Measurements from ENCODE around the gene CBR1. TPM values are rescaled to one million over a fixed set of nuclear protein-coding genes. Genes with fewer than 3 reads are reported as not detected.

CBR1 gene
- total RNA-seq, 1 experiment from 2014 or later = 129 TPM

DNA sequence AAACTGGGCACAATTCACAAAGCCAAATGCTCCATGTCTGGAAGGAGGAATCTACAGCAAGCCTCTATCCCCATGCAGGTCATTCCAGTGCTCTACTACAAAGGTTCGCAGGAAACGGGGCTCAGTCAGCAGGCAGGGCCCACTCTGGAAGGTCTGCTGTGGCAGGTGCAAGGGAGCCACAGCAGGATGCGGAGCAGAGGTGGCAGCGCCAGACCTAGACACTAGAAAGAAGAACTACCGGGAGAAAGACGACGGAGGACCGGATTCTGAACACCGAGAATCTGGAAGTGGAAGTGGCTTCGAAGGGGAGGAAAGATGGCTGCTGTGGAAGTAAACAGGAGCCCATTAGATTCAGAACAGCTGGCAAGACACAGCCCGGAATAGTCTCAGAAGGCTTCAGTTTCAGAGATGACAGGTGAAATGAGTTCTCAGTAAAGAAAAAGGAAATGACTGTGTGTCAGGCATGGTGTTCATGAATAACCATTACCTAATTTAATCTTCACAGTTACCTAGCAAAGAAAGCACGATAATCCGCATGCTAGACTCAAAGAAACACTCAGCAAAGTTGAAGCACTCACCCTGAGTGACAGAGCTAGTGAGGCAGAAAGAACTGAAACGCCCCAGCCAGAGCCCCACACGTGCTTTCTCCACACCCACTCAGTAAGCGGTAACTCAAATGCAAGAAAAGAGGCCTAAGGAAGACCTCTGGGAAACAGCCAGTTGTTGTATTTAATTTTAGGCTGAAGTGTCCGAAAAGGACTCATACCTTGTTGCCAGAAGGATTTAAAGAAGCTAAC lies 30.9 kb upstream of the CBR1 start:
- no peak for DNase-seq
- H3K4me3 ChIP-seq (ENCODE audit: insufficient read depth, low read depth, low read length) = no peak overlapping the region
- H3K27me3 ChIP-seq (ENCODE audit: control insufficient read depth, insufficient read depth, low read length) = no peaks in the 10 kb centered on the region
- peaks cover 31% of the 10 kb centered on the region for H3K36me3 ChIP-seq (replicated peaks; ENCODE audit: control insufficient read depth, insufficient read depth, low read length)

DNA sequence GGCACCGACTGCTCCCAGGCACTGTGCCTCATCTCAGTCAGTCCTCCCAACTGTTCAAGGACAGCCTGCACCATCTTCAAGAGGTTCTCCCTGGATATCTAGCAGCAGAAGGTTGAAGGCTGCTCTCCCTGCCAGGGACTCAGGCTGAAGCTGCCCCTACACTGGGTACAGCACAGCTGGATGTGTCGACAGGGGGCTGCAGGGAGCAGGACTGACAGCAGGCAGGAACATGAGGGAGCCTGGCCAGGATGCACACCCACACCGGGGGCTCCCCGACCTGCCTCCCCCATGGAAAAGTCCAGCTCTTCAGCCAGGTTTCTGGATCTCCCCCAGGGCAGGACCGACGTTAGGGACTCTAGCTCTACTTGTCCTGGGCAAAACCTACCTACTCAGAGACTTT lies 30.0 kb upstream of the CBR1 start:
- Histone ChIP-seq H3K36me3 (replicated peaks; ENCODE audit: control insufficient read depth, insufficient read depth, low read length) (peaks cover 39% of the 10 kb centered on the region), H3K27me3 (ENCODE audit: control insufficient read depth, insufficient read depth, low read length) (no peaks in the 10 kb centered on the region), H3K4me3 (ENCODE audit: insufficient read depth, low read depth, low read length) (no peak overlapping the region)
- no peak for DNase-seq

DNA sequence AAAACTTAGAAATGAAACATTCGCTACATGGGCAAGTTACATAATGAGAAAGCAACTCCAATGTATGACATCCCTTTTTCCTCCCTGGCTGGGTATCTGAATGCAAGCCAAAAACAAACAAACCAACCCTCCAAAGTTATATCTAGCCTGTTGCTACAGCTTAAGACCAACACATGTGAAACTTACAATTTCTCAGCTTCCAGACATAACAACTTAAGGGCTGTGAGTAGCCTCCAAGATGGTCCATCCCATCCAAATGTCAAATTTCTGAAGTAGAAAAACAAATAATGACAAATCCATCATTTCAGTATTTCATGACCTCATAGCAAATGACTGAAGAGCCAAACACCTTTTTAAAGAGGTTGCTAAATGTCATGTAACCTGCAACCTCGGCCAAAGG lies 29.4 kb upstream of the CBR1 start:
- Histone ChIP-seq H3K4me3 (ENCODE audit: insufficient read depth, low read depth, low read length) (no peak overlapping the region), H3K27me3 (ENCODE audit: control insufficient read depth, insufficient read depth, low read length) (no peaks in the 10 kb centered on the region), H3K36me3 (replicated peaks; ENCODE audit: control insufficient read depth, insufficient read depth, low read length) (peaks cover 44% of the 10 kb centered on the region)
- DNase-seq = no peak

DNA sequence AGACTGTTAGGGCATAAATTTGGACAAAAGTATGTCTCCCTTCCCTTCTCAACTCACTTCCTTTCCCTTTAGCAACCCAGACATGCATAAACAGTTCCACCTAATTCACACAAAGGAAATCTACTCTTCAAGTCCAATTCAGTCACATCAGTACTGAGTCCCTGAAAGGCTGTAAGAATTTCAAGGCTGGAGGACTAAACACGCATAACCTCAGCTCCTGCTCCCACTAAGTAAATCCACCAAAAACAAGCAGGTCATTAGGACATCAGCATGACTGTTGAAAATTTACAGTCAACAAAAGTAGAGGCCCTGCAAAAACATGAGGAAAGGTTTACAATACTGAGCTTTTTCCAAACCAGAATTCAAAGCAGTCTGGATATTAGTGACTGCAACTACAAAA lies 27.9 kb upstream of the CBR1 start:
- H3K4me3 ChIP-seq (ENCODE audit: insufficient read depth, low read depth, low read length) = no peak overlapping the region
- DNase-seq = no peak
- H3K27me3 ChIP-seq (ENCODE audit: control insufficient read depth, insufficient read depth, low read length) = no peaks in the 10 kb centered on the region
- H3K36me3 ChIP-seq (replicated peaks; ENCODE audit: control insufficient read depth, insufficient read depth, low read length) = peaks cover 44% of the 10 kb centered on the region

DNA sequence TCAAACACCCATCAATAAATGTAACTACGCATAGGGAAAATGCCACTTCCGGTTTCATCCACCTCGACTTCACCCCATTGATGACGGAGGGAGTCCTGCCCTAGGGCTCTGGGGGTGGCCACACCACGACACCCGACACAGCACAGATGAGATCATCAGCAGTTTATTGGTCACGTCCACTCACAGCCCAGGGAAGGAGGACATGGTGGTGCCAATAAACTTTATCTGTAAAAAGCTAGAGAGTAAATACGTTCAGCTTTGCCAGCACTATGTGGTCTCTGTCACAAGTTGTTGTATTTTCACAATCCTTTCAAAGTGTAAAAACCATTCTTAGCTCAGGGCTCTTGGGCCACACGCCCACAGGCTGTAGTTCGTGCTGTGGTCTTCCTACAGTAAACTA lies 25.8 kb upstream of the CBR1 start:
- peaks cover 41% of the 10 kb centered on the region for H3K36me3 ChIP-seq (replicated peaks; ENCODE audit: control insufficient read depth, insufficient read depth, low read length)
- no peak for DNase-seq
- H3K4me3 ChIP-seq (ENCODE audit: insufficient read depth, low read depth, low read length) = no peak overlapping the region
- H3K27me3 ChIP-seq (ENCODE audit: control insufficient read depth, insufficient read depth, low read length) = no peaks in the 10 kb centered on the region

DNA sequence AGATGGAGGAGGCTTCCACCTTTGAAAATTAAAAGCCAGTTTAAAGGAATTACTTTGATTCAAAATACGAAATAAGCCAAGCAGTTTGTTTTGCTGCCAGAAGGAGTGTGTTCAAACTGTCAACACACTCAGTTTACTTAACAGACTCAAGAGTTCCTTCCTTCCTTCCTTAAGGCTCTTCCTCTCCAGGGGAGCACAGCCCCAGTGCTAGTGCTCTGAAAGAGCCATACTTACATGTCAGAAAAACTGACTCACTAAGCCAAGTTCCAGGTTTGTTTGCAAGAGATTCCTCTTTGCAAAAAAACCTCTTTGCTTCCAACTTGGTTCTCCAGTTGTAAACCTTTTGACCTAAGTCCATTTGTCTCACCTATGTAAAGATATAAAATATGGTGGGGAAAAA lies 23.8 kb upstream of the CBR1 start:
- peaks cover 43% of the 10 kb centered on the region for H3K36me3 ChIP-seq (replicated peaks; ENCODE audit: control insufficient read depth, insufficient read depth, low read length)
- no peak for DNase-seq
- no peak overlapping the region for H3K4me3 ChIP-seq (ENCODE audit: insufficient read depth, low read depth, low read length)
- H3K27me3 ChIP-seq (ENCODE audit: control insufficient read depth, insufficient read depth, low read length) = no peaks in the 10 kb centered on the region

DNA sequence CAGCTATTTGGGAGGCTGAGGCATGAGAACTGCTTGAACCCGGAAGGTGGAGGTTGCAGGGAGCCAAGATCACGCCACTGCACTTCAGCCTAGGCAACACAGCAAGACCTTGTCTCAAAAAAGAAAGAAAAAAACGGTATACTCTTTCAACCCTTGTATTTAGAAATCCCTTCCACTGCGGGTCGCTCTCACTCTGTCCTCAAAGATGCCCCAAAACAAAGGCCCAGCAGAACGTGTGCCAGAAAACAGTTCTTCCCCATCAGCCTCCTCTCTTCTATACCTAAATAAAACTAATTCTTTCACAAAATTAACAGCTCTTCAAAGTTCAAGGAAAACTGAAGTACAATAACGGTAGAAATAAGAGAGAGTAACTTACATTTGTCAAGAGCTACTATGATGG lies 22.7 kb upstream of the CBR1 start:
- Histone ChIP-seq H3K27me3 (ENCODE audit: control insufficient read depth, insufficient read depth, low read length) (no peaks in the 10 kb centered on the region), H3K4me3 (ENCODE audit: insufficient read depth, low read depth, low read length) (no peak overlapping the region), H3K36me3 (replicated peaks; ENCODE audit: control insufficient read depth, insufficient read depth, low read length) (peaks cover 40% of the 10 kb centered on the region)
- DNase-seq = no peak

DNA sequence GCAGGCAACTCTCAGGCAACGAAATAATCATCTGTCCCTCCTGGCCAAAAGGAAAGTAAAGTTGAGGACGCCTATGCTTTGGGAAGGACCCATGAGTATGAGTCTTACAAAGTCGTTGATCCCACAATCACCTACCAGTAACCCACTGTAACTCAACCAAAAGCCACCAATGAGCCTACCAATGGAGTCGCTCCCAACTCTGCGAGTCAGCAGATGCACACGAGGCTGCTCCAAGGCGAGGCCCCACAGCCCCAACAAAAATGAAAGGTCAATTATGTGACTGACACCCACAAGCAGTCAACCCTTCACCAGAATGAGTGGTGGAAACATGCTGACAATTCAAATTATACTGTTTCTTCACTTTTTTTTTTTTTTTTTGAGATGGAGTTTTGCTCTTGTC lies 21.5 kb upstream of the CBR1 start:
- Histone ChIP-seq H3K27me3 (ENCODE audit: control insufficient read depth, insufficient read depth, low read length) (no peaks in the 10 kb centered on the region), H3K36me3 (replicated peaks; ENCODE audit: control insufficient read depth, insufficient read depth, low read length) (peaks cover 45% of the 10 kb centered on the region), H3K4me3 (ENCODE audit: insufficient read depth, low read depth, low read length) (no peak overlapping the region)
- no peak for DNase-seq

DNA sequence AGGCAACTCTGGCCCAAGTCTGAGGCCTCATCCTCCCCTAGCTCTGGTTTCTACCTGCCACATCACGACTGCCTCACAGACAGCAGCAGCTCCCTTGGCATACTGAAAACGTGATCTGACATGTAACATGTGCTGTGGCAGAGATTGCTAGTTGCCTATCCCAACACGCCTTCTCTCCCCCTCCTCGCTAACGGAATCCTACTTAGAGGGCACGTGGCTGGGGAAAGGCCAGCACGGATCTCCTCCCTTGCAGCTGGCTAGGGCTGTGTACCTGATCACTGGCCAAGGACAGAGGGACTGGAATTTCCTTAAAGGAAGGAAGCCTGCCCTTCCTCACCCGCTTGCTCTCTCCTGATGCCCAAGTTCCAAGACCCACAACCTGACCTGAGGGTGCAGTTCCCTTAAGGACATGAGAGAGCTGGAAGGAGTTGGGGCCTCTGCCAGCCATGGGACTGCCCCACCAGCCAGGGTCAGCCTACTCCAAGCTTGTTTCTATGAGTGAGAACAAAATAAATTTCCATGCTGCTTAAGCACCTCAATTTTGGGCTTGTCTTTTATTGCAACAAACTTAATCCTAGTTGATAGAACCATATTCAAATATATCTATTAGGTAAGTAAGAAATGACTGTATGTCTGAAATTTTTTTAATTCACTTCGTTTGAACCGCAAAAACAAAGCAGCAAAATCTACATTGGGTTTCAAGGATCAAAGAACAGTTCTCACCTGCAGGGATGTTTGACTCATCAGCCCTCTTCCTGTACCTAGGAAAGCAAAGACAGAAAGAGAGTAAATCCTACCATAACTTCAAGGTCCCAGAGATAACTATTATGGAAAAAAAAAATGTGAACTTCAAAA lies 16.7 kb upstream of the CBR1 start:
- DNase-seq = no peak
- Histone ChIP-seq H3K27me3 (ENCODE audit: control insufficient read depth, insufficient read depth, low read length) (no peaks in the 10 kb centered on the region), H3K4me3 (ENCODE audit: insufficient read depth, low read depth, low read length) (no peak overlapping the region), H3K36me3 (replicated peaks; ENCODE audit: control insufficient read depth, insufficient read depth, low read length) (peaks cover 51% of the 10 kb centered on the region)

DNA sequence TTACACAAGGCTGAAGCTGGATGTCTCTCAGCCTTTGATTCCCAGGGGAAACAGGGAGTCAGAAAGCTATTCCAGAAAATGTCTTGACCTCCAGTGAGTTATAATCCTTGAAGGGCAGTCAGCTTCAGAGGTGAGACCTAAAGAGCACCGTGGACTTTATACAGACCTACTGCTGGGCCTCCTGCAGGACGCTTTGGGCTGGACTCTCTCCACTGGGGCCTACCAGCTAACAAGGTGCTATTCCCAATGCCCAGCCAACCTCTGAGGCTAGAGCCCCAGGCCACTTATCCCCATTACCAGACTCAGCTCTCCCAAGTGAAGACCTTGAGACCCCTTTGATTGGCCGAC lies 16.1 kb upstream of the CBR1 start:
- DNase-seq = no peak
- Histone ChIP-seq H3K36me3 (replicated peaks; ENCODE audit: control insufficient read depth, insufficient read depth, low read length) (peaks cover 48% of the 10 kb centered on the region), H3K27me3 (ENCODE audit: control insufficient read depth, insufficient read depth, low read length) (no peaks in the 10 kb centered on the region), H3K4me3 (ENCODE audit: insufficient read depth, low read depth, low read length) (no peak overlapping the region)

DNA sequence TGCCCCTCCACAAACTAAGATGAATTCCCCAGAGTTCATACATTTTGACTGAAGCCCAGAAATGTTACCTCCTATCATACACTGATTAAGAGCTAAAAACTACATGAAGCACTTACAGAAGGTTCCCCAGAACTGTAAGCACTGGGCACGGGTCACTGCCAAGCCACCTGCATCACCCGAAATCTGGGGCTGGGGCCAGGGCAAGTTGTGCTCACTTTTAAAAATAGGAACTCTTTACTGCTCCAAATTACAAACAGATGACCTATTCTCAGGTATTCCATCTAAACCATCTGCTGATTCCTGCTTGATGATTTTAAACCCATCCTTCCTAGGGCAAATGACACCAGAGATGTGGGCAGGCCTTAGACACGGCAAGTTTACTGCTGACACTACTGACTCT lies 14.3 kb upstream of the CBR1 start:
- no peak overlapping the region for H3K4me3 ChIP-seq (ENCODE audit: insufficient read depth, low read depth, low read length)
- no peak for DNase-seq
- H3K27me3 ChIP-seq (ENCODE audit: control insufficient read depth, insufficient read depth, low read length) = no peaks in the 10 kb centered on the region
- H3K36me3 ChIP-seq (replicated peaks; ENCODE audit: control insufficient read depth, insufficient read depth, low read length) = peaks cover 45% of the 10 kb centered on the region

DNA sequence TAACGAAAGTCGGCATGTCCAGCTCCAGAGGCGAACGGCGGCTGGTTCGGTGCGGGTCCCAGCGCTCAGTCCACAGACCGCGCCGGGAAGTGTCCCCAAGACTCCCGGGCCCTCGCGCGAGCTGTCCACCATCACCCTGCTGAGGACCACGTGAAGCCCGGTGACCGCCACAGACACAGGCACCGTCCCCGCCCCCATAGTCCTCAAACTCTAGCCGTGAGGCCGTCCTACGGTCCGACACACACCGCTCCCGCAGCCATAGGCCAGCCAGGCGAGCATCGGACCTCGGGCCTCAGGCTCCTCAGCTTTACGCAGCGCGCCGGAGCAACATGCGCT lies 10.0 kb upstream of the CBR1 start:
- H3K36me3 ChIP-seq (replicated peaks; ENCODE audit: control insufficient read depth, insufficient read depth, low read length) = peaks cover 22% of the 10 kb centered on the region
- peak overlapping the region; percentile 93 for H3K4me3 ChIP-seq (ENCODE audit: insufficient read depth, low read depth, low read length)
- no peak for DNase-seq
- H3K27me3 ChIP-seq (ENCODE audit: control insufficient read depth, insufficient read depth, low read length) = no peaks in the 10 kb centered on the region

DNA sequence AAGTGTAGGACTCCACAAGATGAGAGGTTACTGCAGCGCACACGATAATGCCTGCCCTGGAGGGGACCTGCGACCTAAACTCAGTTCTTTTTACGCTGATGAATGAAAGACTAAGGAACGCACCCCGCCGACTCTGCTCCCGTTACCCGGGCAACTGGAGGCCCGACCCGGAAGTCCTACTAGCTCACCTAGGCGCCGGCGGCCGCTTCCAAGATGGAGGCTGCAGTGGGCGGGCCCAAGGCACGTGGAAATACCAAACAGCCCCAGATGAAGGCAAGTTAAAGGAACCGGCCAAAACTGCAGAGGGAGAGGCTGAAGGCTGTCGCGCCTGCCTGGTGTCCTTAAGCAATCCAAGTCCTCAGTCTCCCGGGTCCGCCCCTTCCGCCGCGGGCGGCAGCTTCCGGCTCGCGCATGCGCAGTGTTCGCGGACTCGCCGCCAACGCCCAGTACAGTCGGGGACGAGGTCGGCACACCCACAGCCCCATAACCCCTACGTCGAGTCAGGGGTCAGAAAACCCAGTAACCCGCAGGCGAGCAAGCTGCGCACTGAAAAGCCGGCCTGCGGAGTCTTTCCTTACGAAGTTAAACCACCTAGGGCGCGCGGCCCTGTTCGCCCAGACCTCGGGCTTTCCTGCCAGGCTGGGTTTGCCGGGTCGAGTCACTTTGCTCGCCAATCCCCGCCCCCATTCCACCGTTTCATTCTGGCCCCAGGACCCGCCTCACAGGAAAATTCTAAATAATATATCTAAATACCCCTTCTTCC lies 9.5 kb upstream of the CBR1 start, which contains the start of gene SETD4:
Gene SETD4, minus strand, starts transcription at position 368 of the 763 bp plus-strand sequence. CDS start 1,638 bp downstream, outside the sequence.
- peak; percentile 97 for DNase-seq
- Histone ChIP-seq H3K27me3 (ENCODE audit: control insufficient read depth, insufficient read depth, low read length) (no peaks in the 10 kb centered on the region), H3K4me3 (ENCODE audit: insufficient read depth, low read depth, low read length) (peak within 1 kb of the TSS; percentile 93), H3K36me3 (replicated peaks; ENCODE audit: control insufficient read depth, insufficient read depth, low read length) (peaks cover 18% of the 10 kb centered on the region)

DNA sequence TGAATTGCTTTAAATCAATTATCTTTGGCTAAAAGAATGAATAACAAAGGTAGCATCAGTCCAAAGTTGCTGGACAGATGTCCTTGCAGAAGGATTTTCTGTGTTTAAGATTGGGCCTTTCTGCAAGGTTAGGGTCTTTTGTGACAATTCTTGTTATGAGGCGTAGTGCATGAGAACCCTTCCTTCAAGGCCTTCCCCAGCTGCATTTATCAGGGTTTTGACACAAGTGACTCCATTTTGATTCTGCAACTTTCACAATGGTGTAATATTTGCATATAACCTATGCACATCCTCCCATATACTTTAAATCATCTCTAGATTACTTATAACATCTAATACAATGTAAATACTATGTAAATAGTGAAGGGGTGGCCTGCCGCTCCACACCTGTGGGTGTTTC lies 8.4 kb upstream of the CBR1 start:
- no peak for DNase-seq
- H3K36me3 ChIP-seq (replicated peaks; ENCODE audit: control insufficient read depth, insufficient read depth, low read length) = peaks cover 8% of the 10 kb centered on the region
- no peaks in the 10 kb centered on the region for H3K27me3 ChIP-seq (ENCODE audit: control insufficient read depth, insufficient read depth, low read length)
- no peak overlapping the region for H3K4me3 ChIP-seq (ENCODE audit: insufficient read depth, low read depth, low read length)

All from H7 (cell line).